K562 (cell line): ENCODE data around the gene NDUFS8. TPM values are rescaled to one million over a fixed set of nuclear protein-coding genes. Genes with fewer than 3 reads are reported as not detected.

Experiments used
- ATAC-seq: fragments of 200-7000 bp; cut with Tn5 transposase; 3 replicates; pipeline ENCODE4 v1.9.1; 2020; ENCODE audit warnings: moderate library complexity
- BruUV-seq: library from RNA; stranded (reverse); fragments of 400-500 nt; replicated peaks from 2 replicates; lab custom pipeline; 2021; lab: Mats Ljungman, UMichigan
- CTCF ChIA-PET: fragments of 300-600 bp; formaldehyde crosslinking; extraction: SDS; loops from one replicate; lab custom pipeline; 2021; ENCODE audit warnings: low intra/inter-chr PET ratio; lab: Yijun Ruan, JAX
- POLR2A ChIA-PET: fragments of 300-600, 350-650 bp; sonication (Branson Sonifier 250); formaldehyde crosslinking; extraction: SDS; loops from one replicate; lab custom pipeline; 2021; ENCODE audit warnings: antibody characterized with exemption, inconsistent platforms; lab: Yijun Ruan, JAX
- DNase-seq, 4 experiments: peaks; one replicate each; pipeline versions ENCODE4 v3.0.0 to v3.0.0-alpha.2; 2011 to 2018; ENCODE audit warnings: low spot score in 3 of 4, mixed read lengths in 3 of 4; ENCODE audit errors: extremely low read depth in 1 of 4
- FAIRE-seq: peaks from 2 replicates; lab custom pipeline; 2011; peaks lifted over from hg19 to GRCh38; lab: Jason Lieb, UNC
- H2AFZ ChIP-seq: 2 replicates; pipeline ENCODE4 v1.6.0; 2011; ENCODE audit warnings: low read depth, low read length, control low read depth, inconsistent platforms
- H3K27ac ChIP-seq: fragments of 200-600 bp; 3 replicates; pipeline ENCODE4 v1.8.0; 2011; ENCODE audit warnings: low read depth, mild to moderate bottlenecking, control low read depth, inconsistent platforms, low read length, moderate library complexity, mixed read lengths; ENCODE audit errors: extremely low read depth
- H3K27me3 ChIP-seq, 2 experiments: fragments of 300-600 bp in 1 of 2; 2 replicates in 1 of 2; 3 replicates in 1 of 2; pipeline versions ENCODE4 v1.6.0 to v1.8.0; 2011; ENCODE audit warnings: inconsistent platforms in 2 of 2, low read length in 2 of 2, mild to moderate bottlenecking in 1 of 2, mixed read lengths in 1 of 2, moderate library complexity in 1 of 2; ENCODE audit not compliant: control insufficient read depth in 2 of 2, insufficient read depth in 2 of 2
- H3K36me3 ChIP-seq: fragments of 300-600 bp; 3 replicates; pipeline ENCODE4 v1.8.0; 2011; ENCODE audit warnings: mild to moderate bottlenecking, low read length, inconsistent platforms; ENCODE audit not compliant: control insufficient read depth, insufficient read depth
- H3K4me1 ChIP-seq, 2 experiments: fragments of 200-600 bp in 1 of 2; replicated peaks in 1 of 2; 2 replicates in 1 of 2; 3 replicates in 1 of 2; pipeline versions ENCODE4 v1.5.1 to v1.8.0; 2011; ENCODE audit warnings: inconsistent platforms in 2 of 2, low read length in 2 of 2, mild to moderate bottlenecking in 1 of 2, mixed read lengths in 1 of 2, moderate library complexity in 1 of 2; ENCODE audit not compliant: control insufficient read depth in 2 of 2, insufficient read depth in 2 of 2
- H3K4me2 ChIP-seq: 2 replicates; pipeline ENCODE4 v1.6.1; 2011; ENCODE audit warnings: low read length, control low read depth, inconsistent platforms, mixed read lengths; ENCODE audit not compliant: insufficient read depth
- H3K4me3 ChIP-seq: fragments of 200-600 bp; sonication (generic), shearing (Covaris generic); 2 replicates; pipeline ENCODE4 v1.5.1; 2016; ENCODE audit warnings: control low read depth, inconsistent platforms
- H3K79me2 ChIP-seq: fragments of 200-600 bp; 3 replicates; pipeline ENCODE4 v1.8.0; 2011; ENCODE audit warnings: low read length, inconsistent platforms; ENCODE audit not compliant: control insufficient read depth, insufficient read depth
- H3K9ac ChIP-seq, 2 experiments: 2 replicates each; pipeline versions ENCODE4 v1.6.0 to v1.6.1; 2011; ENCODE audit warnings: low read depth in 2 of 2, low read length in 2 of 2, control low read depth in 1 of 2, inconsistent platforms in 1 of 2, mild to moderate bottlenecking in 1 of 2, mixed read lengths in 1 of 2; ENCODE audit not compliant: insufficient read depth in 1 of 2
- H3K9me1 ChIP-seq: one replicate; pipeline ENCODE4 v1.6.0; 2011; ENCODE audit warnings: inconsistent platforms, mild to moderate bottlenecking, low read length, moderate library complexity; ENCODE audit not compliant: control insufficient read depth, insufficient read depth
- H3K9me3 ChIP-seq: replicated peaks from 2 replicates; pipeline ENCODE4 v1.5.1; 2011; ENCODE audit warnings: low read depth, low read length, inconsistent platforms; ENCODE audit not compliant: control insufficient read depth, insufficient read depth
- H4K20me1 ChIP-seq: replicated peaks from 2 replicates; pipeline ENCODE4 v1.6.1; 2011; ENCODE audit warnings: low read length, inconsistent platforms, mixed read lengths; ENCODE audit not compliant: control insufficient read depth, insufficient read depth
- ARID1B ChIP-seq: fragments of 450-650 bp; IDR thresholded peaks from 2 replicates; pipeline ENCODE4 v1.6.1; 2016; ENCODE audit warnings: antibody characterized with exemption, mild to moderate bottlenecking, inconsistent platforms
- BRF1 ChIP-seq: IDR thresholded peaks from 3 replicates; pipeline ENCODE4 v1.6.1; 2011; ENCODE audit warnings: borderline replicate concordance, mild to moderate bottlenecking; ENCODE audit not compliant: insufficient read length; ENCODE audit errors: extremely low read depth
- CREB3L1 ChIP-seq: fragments of 450-650 bp; IDR thresholded peaks from 2 replicates; pipeline ENCODE4 v1.6.1; 2014; ENCODE audit warnings: low read depth, mild to moderate bottlenecking, moderate library complexity, borderline replicate concordance
- DMBX1 ChIP-seq: fragments of 250-450 bp; sonication (Bioruptor Pico); IDR thresholded peaks from 2 replicates; pipeline ENCODE4 v1.8.0; 2022; ENCODE audit warnings: inconsistent platforms, mild to moderate bottlenecking, moderate library complexity, borderline replicate concordance
- HEY1 ChIP-seq: fragments of 250-450 bp; sonication (Bioruptor Pico); IDR thresholded peaks from 2 replicates; pipeline ENCODE4 v1.5.0; 2020; ENCODE audit warnings: mild to moderate bottlenecking, moderate library complexity, borderline replicate concordance
- HNRNPUL1 ChIP-seq: fragments of 200-400 bp; formaldehyde crosslinking; IDR thresholded peaks from 2 replicates; pipeline ENCODE4 v1.6.1; 2017; ENCODE audit warnings: low read length
- MAZ ChIP-seq, 2 experiments: fragments of 450-650 bp in 1 of 2; sonication (generic) in 1 of 2; formaldehyde crosslinking; IDR thresholded peaks in 1 of 2; conservative IDR thresholded peaks in 1 of 2; 2 replicates each; pipeline versions ENCODE4 v1.4.0 to v1.5.0; 2020; ENCODE audit warnings: mild to moderate bottlenecking in 1 of 2, missing genetic modification reagents in 1 of 2
- MYC ChIP-seq, 2 experiments: fragments of 250-450 bp in 1 of 2; sonication (Bioruptor Pico) in 1 of 2; IDR thresholded peaks; 2 replicates each; pipeline versions ENCODE4 v1.5.1 to v1.6.1; 2012 to 2021; ENCODE audit warnings: low read depth in 2 of 2, borderline replicate concordance in 1 of 2, improper control_type of control experiment in 1 of 2, low read length in 1 of 2, mild to moderate bottlenecking in 1 of 2, moderate library complexity in 1 of 2
- MYNN ChIP-seq, 2 experiments: sonication (generic); formaldehyde crosslinking in 1 of 2; IDR thresholded peaks; 2 replicates each; pipeline versions ENCODE4 v1.5.0 to v1.6.1; 2016 to 2020; ENCODE audit warnings: antibody characterized with exemption in 1 of 2, missing genetic modification reagents in 1 of 2
- NFIC ChIP-seq: fragments of 450-650 bp; IDR thresholded peaks from 2 replicates; pipeline ENCODE4 v1.6.1; 2017; ENCODE audit warnings: mild to moderate bottlenecking, inconsistent platforms
- NFYB ChIP-seq: IDR thresholded peaks from 2 replicates; pipeline ENCODE4 v1.6.1; 2011; ENCODE audit warnings: mild to moderate bottlenecking, moderate library complexity; ENCODE audit not compliant: insufficient read length; ENCODE audit errors: extremely low read depth
- PRPF4 ChIP-seq: fragments of 200-400 bp; formaldehyde crosslinking; IDR thresholded peaks from one replicate; pipeline ENCODE4 v1.6.1; 2017; ENCODE audit warnings: low read length, low read depth, mild to moderate bottlenecking; ENCODE audit not compliant: insufficient read depth, poor library complexity, severe bottlenecking
- SAP30 ChIP-seq: fragments of 200-600 bp; sonication (generic); IDR thresholded peaks from 2 replicates; pipeline ENCODE4 v1.6.1; 2012; ENCODE audit warnings: borderline replicate concordance, low read depth, mild to moderate bottlenecking, moderate library complexity, low read length, control low read depth, inconsistent platforms; ENCODE audit not compliant: insufficient read depth, poor library complexity, severe bottlenecking
- WGBS: fragments of 100-300 bp; shearing (Covaris generic); methylation state at CpG from one replicate; pipeline ENCODE4 v1.1.6; 2016; ENCODE audit warnings: low coverage, mixed read lengths; ENCODE audit not compliant: insufficient coverage; ENCODE audit errors: missing lambda C conversion rate; 5-methylcytosine and 5-hydroxymethylcytosine counted together
- in situ Hi-C: fragments of 300-500 bp; cut with MboI; formaldehyde crosslinking; loops from 4 replicates; pipeline ENCODE4 v1.15.0; 2018; ENCODE audit warnings: inconsistent platforms, mixed read lengths
- intact Hi-C: fragments of 100-400 bp; cut with micrococcal nuclease; formaldehyde crosslinking; loops from 2 replicates; pipeline ENCODE4 v1.14.2; 2022
- polyA plus RNA-seq, 8 experiments: library from polyadenylated mRNA; depleted of rRNA in 4 of 8; stranded (reverse) in 5 of 8; unstranded in 3 of 8; fragments of >200 nt; fragmentation: Nextera tagmentation in 2 of 8; fragmentation: Illumina TruSeq in 1 of 8; extraction: Ambion mirVana in 2 of 8; extraction: Trizol in 1 of 8; gene quantifications; 2 replicates each; pipeline versions ENCODE4 v1.2.1 to v1.2.3, GENCODE V29; 2011 to 2014; ENCODE audit warnings: inconsistent platforms in 1 of 8, missing spikeins in 1 of 8
- total RNA-seq, 7 experiments: library from RNA; depleted of rRNA in 6 of 7; stranded (reverse); fragments of >200 nt in 6 of 7; fragmentation: Illumina TruSeq in 2 of 7; extraction: Trizol in 2 of 7; gene quantifications; 2 replicates each; pipeline versions ENCODE4 v1.2.1 to v1.2.3, GENCODE V29; 2011 to 2021; ENCODE audit warnings: low replicate concordance in 1 of 7
- TF ChIP-seq, protein P1 (sequence below): fragments of 250-450 bp; sonication (Bioruptor Pico); IDR thresholded peaks from 2 replicates; pipeline ENCODE4 v1.5.0; 2020; ENCODE audit warnings: mild to moderate bottlenecking
- TF ChIP-seq, protein P2 (sequence below): sonication (generic); formaldehyde crosslinking; IDR thresholded peaks from 2 replicates; pipeline ENCODE4 v1.9.0; 2022; ENCODE audit warnings: mild to moderate bottlenecking, missing genetic modification reagents

Gene NDUFS8
- total and polyA plus RNA-seq, 9 of the 15 experiments (the other 6 are each of a cell fraction or from before 2014, with no cell fraction given), result 36.5 to 351 (median 101) TPM

DNA sequence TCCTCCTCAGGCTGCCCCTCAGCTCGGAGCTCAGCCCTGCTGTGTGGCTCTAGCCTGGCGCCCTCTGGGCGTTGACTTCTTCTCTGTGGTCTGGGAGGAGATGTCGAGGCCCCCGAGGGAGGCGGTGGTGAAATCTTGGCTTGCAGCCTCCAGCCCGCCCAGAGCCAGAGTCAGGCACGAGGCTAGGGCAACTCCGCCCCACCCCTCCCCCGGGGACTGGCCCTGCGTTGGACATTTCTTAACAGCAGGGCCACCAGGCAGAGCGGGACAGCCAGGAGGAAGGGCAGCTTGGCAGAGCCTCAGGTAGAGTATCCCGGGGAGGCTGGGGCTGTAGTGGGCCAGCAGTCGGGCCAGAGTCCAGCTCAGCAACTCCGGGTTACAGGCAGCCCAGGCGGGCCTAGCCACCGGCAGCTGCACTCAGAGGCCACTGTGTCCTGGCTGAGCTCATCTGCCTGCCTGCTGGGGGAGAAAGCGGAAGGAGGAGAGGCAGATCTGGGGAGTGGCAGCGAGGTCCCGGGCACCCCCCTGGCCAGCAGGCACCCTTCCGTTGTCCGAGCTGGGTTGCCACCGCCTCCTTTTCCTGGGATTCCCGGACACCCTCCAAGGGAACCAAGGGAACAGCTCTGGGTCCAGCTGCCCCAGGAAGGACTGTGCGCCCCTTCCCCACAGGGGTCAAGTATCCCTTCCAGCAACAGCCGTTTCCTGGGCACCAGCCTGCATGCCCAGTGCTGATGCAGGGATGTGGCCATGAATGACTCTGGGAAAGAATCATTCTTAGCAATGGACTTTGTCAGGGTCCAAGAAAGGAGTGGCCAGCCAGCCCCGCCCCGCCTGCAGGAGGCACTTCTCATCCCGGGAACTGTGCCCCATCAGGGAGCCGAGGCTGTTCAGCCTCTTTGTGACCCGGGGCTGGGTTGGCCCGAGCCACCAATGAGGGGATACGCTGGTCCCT is 20.1 kb upstream of the NDUFS8 start, which contains the start of gene ALDH3B1:
ALDH3B1 (plus strand) TSS at position 238 of the 952 bp plus-strand sequence. CDS start 4,971 bp downstream, outside the sequence.
- intact Hi-C loops (no loop called here), in situ Hi-C loops (no loop called here)
- peaks cover 3% of the 10 kb centered on the region; the same call in 1 of the 2 replicates for H4K20me1 ChIP-seq
- peaks cover 22 to 63% of the 10 kb centered on the region in 2 experiments for H3K4me1 ChIP-seq
- peak within 1 kb of the TSS; percentile 64 for H3K27ac ChIP-seq
- peak within 1 kb of the TSS; percentile 71 for H3K4me2 ChIP-seq
- no peaks in the 10 kb centered on the region for H3K79me2 ChIP-seq
- POLR2A ChIA-PET, result interaction anchor here (0.6 to 1.3 kb wide), 5 partner anchors 11 to 876 kb away, joined by 3 to 6 read pairs (median 3); no protein-coding TSS in a partner anchor
- peak within 1 kb of the TSS; percentile 96 for H2AFZ ChIP-seq
- no peaks in the 10 kb centered on the region for H3K27me3 ChIP-seq
- whole genome bisulfite sequencing, result 31% methylated on average over 27 of the region's 33 CpGs
- H3K9ac ChIP-seq, result peak within 1 kb of the TSS; percentile 41 to 87
- H3K4me3 ChIP-seq, result peak within 1 kb of the TSS; percentile 1; the same call in 1 of the 2 replicates
- DNase-seq (peak; percentile 73 to 86 (median 80)), ATAC-seq (peak; percentile 89), FAIRE-seq (peak; percentile 73)
- H3K36me3 ChIP-seq, result no peaks in the 10 kb centered on the region
- no peaks in the 10 kb centered on the region for H3K9me3 ChIP-seq
- BruUV-seq, result no TSS peak
- CTCF ChIA-PET, result interaction anchor here (1.5 to 1.6 kb wide), 2 partner anchors 10 to 287 kb away, joined by 3 to 5 read pairs; no protein-coding TSS in a partner anchor
- H3K9me1 ChIP-seq, result no peaks in the 10 kb centered on the region
- no peak for TF ChIP-seq SAP30
- TF ChIP-seq, protein P1, sequence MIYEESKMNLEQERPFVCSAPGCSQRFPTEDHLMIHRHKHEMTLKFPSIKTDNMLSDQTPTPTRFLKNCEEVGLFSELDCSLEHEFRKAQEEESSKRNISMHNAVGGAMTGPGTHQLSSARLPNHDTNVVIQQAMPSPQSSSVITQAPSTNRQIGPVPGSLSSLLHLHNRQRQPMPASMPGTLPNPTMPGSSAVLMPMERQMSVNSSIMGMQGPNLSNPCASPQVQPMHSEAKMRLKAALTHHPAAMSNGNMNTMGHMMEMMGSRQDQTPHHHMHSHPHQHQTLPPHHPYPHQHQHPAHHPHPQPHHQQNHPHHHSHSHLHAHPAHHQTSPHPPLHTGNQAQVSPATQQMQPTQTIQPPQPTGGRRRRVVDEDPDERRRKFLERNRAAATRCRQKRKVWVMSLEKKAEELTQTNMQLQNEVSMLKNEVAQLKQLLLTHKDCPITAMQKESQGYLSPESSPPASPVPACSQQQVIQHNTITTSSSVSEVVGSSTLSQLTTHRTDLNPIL (CRISPR knock-in tag), result no peak
- peak; percentile 56 for TF ChIP-seq MYNN (IDR thresholded peaks at IDR 0.05)
- TF ChIP-seq MYNN (CRISPR knock-in tag; IDR thresholded peaks at IDR 0.05), result no peak
- TF ChIP-seq NFIC, result peak; percentile 66
- TF ChIP-seq MYC (IDR thresholded peaks at IDR 0.05; ENCODE audit: low read depth, low read length), result peak; percentile 64; the same call in 1 of the 2 replicates
- TF ChIP-seq MYC (CRISPR knock-in tag; IDR thresholded peaks at IDR 0.05; ENCODE audit: borderline replicate concordance, low read depth), result no peak
- TF ChIP-seq, protein P2, sequence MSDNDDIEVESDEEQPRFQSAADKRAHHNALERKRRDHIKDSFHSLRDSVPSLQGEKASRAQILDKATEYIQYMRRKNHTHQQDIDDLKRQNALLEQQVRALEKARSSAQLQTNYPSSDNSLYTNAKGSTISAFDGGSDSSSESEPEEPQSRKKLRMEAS (CRISPR knock-in tag), result peak; percentile 88
- no peak for TF ChIP-seq HEY1
- TF ChIP-seq HNRNPUL1, result no peak
- TF ChIP-seq NFYB, result no peak
- TF ChIP-seq PRPF4, result no peak
- no peak for TF ChIP-seq BRF1
- peak; percentile 56 to 69 for TF ChIP-seq MAZ (CRISPR knock-in tag; conservative IDR thresholded peaks at IDR 0.05 in 1 of 2, IDR thresholded peaks at IDR 0.05 in 1 of 2)
- no peak for TF ChIP-seq DMBX1 (CRISPR knock-in tag)
- TF ChIP-seq CREB3L1, result no peak
- no peak for TF ChIP-seq ARID1B
